C1 segment of cervical spinal cord (tissue), 14 donors: ENCODE measurements around the gene SRGAP2C.
"Not testable (repeated sequence)": the region's sequence is repeated elsewhere in the genome, so short reads cannot be mapped to it uniquely, and the experiment has no call there.

ENCODE experiments used
- DNase-seq, 14 donors: peaks; one replicate each; lab custom pipeline; 2025; lab: John Stamatoyannopoulos, UW

SRGAP2C gene

DNA sequence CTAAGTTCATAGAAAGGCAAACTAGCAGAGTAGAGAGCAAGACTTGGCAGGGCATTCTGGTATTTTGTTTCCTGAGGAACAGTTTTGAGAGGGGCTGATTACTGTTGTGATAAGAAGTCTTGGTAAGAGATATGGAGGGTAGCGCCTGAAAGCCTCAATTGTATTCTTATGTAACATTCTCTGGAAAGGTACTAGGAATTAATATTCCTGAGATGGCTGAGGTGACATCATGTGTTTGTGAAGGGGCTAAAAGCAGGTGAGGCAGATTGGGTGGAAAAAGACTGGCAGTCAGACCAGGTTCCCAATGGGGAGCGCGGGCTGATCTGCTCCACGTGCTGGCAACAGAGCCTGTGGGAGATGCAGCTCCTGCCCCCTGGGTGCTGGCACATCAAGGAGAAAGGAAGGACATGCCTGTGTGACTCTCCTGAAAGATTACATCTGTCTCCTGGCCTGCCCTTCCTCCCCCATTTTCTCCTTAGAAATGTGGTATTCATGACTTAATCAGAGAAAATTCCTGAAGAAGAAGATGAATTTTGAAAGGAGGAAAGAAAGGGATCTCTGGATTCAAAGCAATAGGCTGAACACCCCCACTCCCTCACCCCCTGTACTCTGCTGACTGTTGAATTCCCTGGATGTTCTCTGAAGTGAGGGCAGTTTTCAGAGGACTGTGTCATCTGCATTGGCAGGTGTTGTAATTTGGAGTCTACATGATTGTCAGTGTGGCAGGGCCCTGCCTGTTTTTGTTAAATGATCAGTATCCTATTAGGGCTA, 94.2 kb downstream of the SRGAP2C start:
- not testable (repeated sequence) for DNase-seq

GRCh38 chr1:121279548-121279898, 94.7 kb downstream of the SRGAP2C start:
- DNase-seq = not testable (repeated sequence)

- not testable (repeated sequence) for DNase-seq
These were observed 96.0 kb downstream of the SRGAP2C start for GRCh38 chr1:121280699-121281317.

- DNase-seq = not testable (repeated sequence)
These were observed 96.7 kb downstream of the SRGAP2C start for GRCh38 chr1:121281480-121281879.

DNA sequence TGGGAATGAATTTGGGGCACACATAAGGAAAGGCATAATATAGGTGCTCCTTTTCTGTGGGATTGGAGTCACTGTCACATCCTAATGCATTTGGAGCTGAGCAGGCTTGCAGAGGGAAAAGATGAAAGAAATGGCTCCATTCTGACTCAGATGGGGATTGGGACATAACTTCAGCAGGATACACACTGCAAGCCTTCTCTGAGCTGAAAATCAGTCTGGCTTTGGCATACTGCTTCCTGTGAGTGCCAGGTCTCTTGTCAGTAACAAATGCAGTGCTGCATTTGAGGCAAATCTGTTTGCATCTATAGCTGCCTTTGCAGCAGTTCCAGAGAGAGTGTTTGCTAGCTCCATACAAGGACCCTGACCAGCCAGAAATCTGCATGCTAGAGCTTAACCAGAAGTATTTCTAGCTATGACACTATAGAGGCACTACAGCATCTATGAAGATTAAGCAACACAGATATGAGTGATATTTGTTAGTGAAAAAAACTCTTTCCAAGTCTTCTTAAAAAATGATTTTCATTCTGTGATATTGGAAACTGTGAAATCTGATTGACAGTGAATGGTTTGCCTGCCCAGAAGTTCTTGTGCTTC, 98.9 kb downstream of the SRGAP2C start:
- not testable (repeated sequence) for DNase-seq

GRCh38 chr1:121292590-121292989, 107.8 kb downstream of the SRGAP2C start:
- not testable (repeated sequence) for DNase-seq

- DNase-seq = peak in 1 of 14 donors; percentile 42
These were observed 108.8 kb downstream of the SRGAP2C start for GRCh38 chr1:121293263-121294204.

DNA sequence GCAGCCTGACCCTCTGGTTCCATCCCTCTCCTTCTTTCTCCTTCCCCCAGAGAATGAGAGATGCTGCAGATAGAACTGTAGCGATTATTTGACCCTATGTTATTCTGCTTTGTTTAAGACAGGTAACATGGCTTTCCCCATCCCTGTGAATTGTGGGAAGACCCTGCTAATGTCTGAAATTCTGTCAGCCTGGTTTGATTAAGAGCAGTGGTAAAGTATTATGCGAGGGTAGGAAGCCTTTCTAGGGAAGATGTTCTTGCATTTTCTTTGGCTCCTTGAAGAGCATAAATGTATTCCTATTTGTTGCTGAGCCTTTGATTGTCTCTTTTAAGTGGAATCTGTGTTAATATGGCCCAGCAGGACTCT, 109.4 kb downstream of the SRGAP2C start:
- not testable (repeated sequence) for DNase-seq

- not testable (repeated sequence) for DNase-seq
These were observed 111.8 kb downstream of the SRGAP2C start for GRCh38 chr1:121296563-121296962.

- DNase-seq = not testable (repeated sequence)
These were observed 113.8 kb downstream of the SRGAP2C start for GRCh38 chr1:121298529-121298928.

DNA sequence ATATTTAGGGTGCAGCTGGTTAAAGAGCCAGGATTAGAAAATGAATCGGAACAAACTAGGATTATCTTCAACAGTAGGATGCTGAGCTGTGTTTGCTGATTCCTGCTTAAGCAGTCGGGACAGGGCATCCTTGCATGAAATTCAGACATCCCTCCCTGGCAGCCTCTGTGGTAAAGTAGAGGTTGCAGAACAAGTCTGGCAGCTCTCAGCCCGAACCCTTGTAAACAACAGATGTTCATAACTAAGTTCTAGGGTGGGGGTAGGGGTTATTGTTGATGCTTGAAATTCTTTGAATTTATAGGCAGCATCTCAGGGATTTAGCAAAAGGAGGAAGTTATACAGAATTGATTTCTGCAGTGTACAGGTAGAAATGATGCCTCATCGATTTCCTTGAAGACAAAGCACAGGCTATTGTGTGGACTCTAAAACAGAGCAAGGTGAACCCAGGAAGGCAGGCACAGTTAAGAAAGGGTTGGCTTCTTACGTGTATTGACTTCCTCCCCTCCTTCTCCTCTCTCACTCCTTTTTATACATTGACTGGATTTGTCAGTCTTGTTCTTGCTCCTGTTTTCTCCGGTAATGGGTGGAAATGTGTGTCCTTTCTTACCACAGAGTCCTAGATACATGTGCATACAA, 114.9 kb downstream of the SRGAP2C start:
- not testable (repeated sequence) for DNase-seq

GRCh38 chr1:121301876-121302275, 117.1 kb downstream of the SRGAP2C start:
- DNase-seq = not testable (repeated sequence)

- DNase-seq = not testable (repeated sequence)
These were observed 123.0 kb downstream of the SRGAP2C start for GRCh38 chr1:121307759-121308158.

DNA sequence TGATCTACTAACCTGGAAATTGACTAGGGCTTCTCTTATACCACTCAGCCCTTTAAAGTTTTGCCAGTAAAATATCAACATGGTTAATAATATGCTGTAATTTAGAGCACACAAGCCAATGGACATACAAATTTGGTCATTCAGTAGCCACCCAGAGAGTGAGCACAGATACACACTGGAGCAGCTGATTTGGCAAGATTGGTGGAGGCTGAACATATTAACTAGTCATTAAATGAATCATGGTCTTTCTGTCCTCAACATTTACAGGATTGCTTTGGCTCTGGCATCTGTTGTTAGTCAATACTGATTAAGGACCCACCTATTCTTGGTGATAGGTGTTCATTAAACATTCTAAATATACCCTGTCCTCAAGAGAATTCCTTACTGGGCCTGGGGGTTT, 130.7 kb downstream of the SRGAP2C start:
- DNase-seq = not testable (repeated sequence)

DNA sequence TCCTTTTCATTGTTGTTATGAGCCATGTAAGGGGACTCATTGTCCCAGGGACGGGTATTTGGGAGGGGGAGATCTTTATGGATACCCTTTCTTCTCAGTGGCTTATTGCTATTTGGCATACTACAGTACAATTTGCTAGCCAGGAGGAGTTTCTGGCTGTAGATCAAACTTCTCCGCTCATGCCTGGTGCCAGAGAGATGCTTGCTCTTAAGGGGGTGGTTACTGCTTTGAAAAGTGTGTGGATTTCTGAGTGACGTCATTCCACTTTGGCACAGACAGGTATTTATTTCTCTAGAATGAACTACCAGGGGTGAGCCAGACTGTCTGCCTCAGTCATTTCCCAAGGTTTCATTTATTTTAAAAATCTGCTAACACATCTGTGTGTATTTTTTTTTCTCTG, 131.3 kb downstream of the SRGAP2C start:
- not testable (repeated sequence) for DNase-seq

GRCh38 chr1:121317491-121318468, 133.0 kb downstream of the SRGAP2C start:
- DNase-seq = peak in 1 of 14 donors; percentile 21

DNA sequence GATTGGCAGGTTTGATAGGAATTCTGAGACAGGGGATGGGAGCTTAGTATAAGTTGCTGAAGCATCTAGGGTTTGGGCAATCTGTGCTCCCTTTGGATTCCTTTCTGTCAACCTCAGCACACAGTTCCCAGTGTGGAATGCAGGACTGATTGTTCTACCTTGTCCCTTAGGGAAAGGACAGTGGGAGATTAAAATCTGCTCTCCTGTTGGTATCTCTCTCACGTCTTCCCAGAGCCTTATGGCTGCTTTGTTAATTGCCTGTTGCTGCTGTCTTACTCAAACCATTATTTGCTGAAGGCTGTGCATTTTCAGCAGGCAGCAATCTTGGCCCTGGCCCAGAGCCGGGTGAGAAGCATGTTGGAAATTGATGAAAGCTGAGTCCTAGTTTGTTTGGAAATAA, 133.9 kb downstream of the SRGAP2C start:
- DNase-seq = not testable (repeated sequence)

DNA sequence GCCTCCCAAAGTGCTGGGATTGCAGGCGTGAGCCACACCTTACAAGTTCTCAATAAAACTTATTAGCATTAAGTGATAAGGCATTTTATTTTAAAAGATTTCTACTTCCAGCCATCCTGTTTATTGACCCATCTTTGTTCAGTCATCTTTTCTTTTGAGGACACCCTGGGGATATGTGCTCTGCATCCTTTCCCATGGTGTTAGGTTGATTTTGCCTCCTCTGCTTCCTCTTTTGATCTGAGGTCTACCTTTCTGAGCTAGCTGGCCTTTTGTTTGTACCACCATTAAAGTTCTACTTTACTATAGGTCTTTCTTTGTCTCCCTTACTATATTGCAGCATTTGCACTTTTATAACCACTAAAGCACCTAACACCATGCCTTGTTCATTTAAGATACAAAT, 136.9 kb downstream of the SRGAP2C start:
- DNase-seq = not testable (repeated sequence)

DNA sequence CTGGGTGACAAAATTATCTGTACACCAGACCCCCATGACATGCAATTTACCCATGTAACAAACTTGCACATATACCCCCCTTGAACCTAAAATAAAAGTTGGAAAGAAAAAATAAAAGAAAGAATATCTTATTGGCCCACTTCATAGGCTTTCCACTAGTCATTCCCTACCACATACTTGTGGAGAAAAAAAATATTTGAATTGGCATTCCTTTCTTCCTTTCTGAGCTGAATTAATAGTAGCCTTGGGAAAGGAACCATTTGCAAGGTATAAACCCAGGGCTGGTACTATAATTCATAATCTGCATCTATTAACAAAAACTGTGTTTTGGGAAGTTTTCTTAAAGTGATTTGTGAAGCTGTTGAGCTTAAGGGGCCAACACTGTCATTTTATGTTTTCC, 140.0 kb downstream of the SRGAP2C start:
- DNase-seq = not testable (repeated sequence)

DNA sequence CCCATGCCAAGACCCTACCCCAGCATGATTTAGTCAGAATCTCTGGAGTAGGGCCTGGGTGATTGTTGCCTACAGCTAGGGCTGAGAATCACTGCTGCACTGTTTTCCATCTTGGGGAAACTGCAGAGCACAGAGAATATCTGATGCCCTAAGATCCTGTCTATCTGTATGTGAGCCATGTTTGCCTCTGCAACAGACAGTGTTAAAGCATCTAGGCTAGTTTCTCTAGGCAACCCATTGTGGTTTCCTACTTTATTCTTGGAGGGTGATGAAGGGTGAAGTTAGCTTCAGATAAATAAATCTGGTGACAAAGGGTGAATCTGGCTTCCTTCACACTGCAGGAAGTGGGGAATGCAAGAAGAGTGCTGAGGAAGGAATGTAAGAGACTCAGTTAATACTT, 147.4 kb downstream of the SRGAP2C start:
- not testable (repeated sequence) for DNase-seq
